ENCODE data around the gene FLNC. TPM values are rescaled to one million over a fixed set of nuclear protein-coding genes. Genes with fewer than 3 reads are reported as not detected.

Gene FLNC
- total and polyA plus RNA-seq, 2 of the 13 experiments (the other 11 are each of a cell fraction or from before 2014, with no cell fraction given), result 0.02 TPM; not detected in 1

GRCh38 chr7:128869138-128869943, 39.1 kb downstream of the FLNC start (continued):
- TF ChIP-seq CREB1 (IDR thresholded peaks at IDR 0.05), result no peak
- TF ChIP-seq CREB1 (CRISPR knock-in tag; IDR thresholded peaks at IDR 0.05), result no peak
- no peak for TF ChIP-seq ZNF263 (CRISPR knock-in tag; IDR thresholded peaks at IDR 0.05)
- peak; percentile 28 for TF ChIP-seq ZNF143 (CRISPR knock-in tag; IDR thresholded peaks at IDR 0.05)
- no peak for TF ChIP-seq ONECUT2 (CRISPR knock-in tag; IDR thresholded peaks at IDR 0.05)
- TF ChIP-seq TBX2 (CRISPR knock-in tag; IDR thresholded peaks at IDR 0.05; ENCODE audit: borderline replicate concordance), result peak; percentile 42; the same call in 1 of the 2 replicates
- TF ChIP-seq ZNF121 (CRISPR knock-in tag; IDR thresholded peaks at IDR 0.05), result peak; percentile 36; the same call in 1 of the 2 replicates
- no peak for TF ChIP-seq ZMYM3 (CRISPR knock-in tag; IDR thresholded peaks at IDR 0.05)
- TF ChIP-seq ZBTB37 (CRISPR knock-in tag; IDR thresholded peaks at IDR 0.05), result no peak
- TF ChIP-seq TBP (CRISPR knock-in tag; IDR thresholded peaks at IDR 0.05), result no peak
- peak; percentile 86; the same call in 1 of the 2 replicates for TF ChIP-seq ZNF800 (CRISPR knock-in tag; IDR thresholded peaks at IDR 0.05)
- TF ChIP-seq ZNF580 (CRISPR knock-in tag; IDR thresholded peaks at IDR 0.05; ENCODE audit: borderline replicate concordance, low read depth), result no peak
- TF ChIP-seq TAF15 (IDR thresholded peaks at IDR 0.05; ENCODE audit: low read depth, low read length, poor library complexity, severe bottlenecking), result no peak
- no peak for TF ChIP-seq NCOA1 (CRISPR knock-in tag; IDR thresholded peaks at IDR 0.05)
- no peak for TF ChIP-seq ZFP62 (CRISPR knock-in tag; IDR thresholded peaks at IDR 0.05)
- TF ChIP-seq ZFX (CRISPR knock-in tag; IDR thresholded peaks at IDR 0.05; ENCODE audit: low read depth), result peak; percentile 81
- peak; percentile 68; the same call in 1 of the 2 replicates for TF ChIP-seq ZNF235 (CRISPR knock-in tag; IDR thresholded peaks at IDR 0.05; ENCODE audit: borderline replicate concordance)
- TF ChIP-seq GATAD1 (CRISPR knock-in tag; IDR thresholded peaks at IDR 0.05), result no peak
- no peak for TF ChIP-seq TEAD2 (CRISPR knock-in tag; IDR thresholded peaks at IDR 0.05)
- no peak for TF ChIP-seq RCOR2 (CRISPR knock-in tag; IDR thresholded peaks at IDR 0.05)
- TF ChIP-seq FOXO1 (CRISPR knock-in tag; IDR thresholded peaks at IDR 0.05), result no peak
- peak; percentile 57 for TF ChIP-seq ZNF883 (CRISPR knock-in tag; IDR thresholded peaks at IDR 0.05; ENCODE audit: not compliant biosample characterization)
- no peak for TF ChIP-seq KDM3A (CRISPR knock-in tag; IDR thresholded peaks at IDR 0.05; ENCODE audit: low read depth)
- TF ChIP-seq RBM22 (optimal IDR thresholded peaks at IDR 0.05; ENCODE audit: low read length), result no peak
- TF ChIP-seq ZNF567 (CRISPR knock-in tag; IDR thresholded peaks at IDR 0.05; ENCODE audit: borderline replicate concordance), result no peak
- no peak for TF ChIP-seq NBN (conservative IDR thresholded peaks at IDR 0.05)
- TF ChIP-seq SIN3A (IDR thresholded peaks at IDR 0.05; ENCODE audit: borderline replicate concordance, low read depth, low read length), result no peak
- no peak for TF ChIP-seq SIN3B (IDR thresholded peaks at IDR 0.05; ENCODE audit: low read length)
- no peak for TF ChIP-seq ZSCAN22 (CRISPR knock-in tag; IDR thresholded peaks at IDR 0.05)
- TF ChIP-seq CEBPG (CRISPR knock-in tag; IDR thresholded peaks at IDR 0.05), result no peak
- TF ChIP-seq DMAP1 (CRISPR knock-in tag; IDR thresholded peaks at IDR 0.05), result no peak; the same call in 1 of the 2 replicates
